ENCODE results near the gene PSMC6.

GRCh38 chr14:52738409-52738808, 31.4 kb downstream of the PSMC6 start:
- TF ChIP-seq TARDBP (IDR thresholded peaks at IDR 0.05), result no peak
- TF ChIP-seq SUZ12 (IDR thresholded peaks at IDR 0.05), result no peak
- no peak for TF ChIP-seq PKNOX1 (IDR thresholded peaks at IDR 0.05)
- TF ChIP-seq BHLHE40 (IDR thresholded peaks at IDR 0.05; ENCODE audit: borderline replicate concordance), result no peak
- no peak for TF ChIP-seq ZNF384 (IDR thresholded peaks at IDR 0.05)
- TF ChIP-seq FOXK2 (IDR thresholded peaks at IDR 0.05), result no peak
- TF ChIP-seq SP1 (IDR thresholded peaks at IDR 0.05), result no peak
- TF ChIP-seq ARNT (IDR thresholded peaks at IDR 0.05), result no peak
- no peak for TF ChIP-seq HDGF (IDR thresholded peaks at IDR 0.05; ENCODE audit: borderline replicate concordance)
- TF ChIP-seq NFRKB (IDR thresholded peaks at IDR 0.05), result no peak
- no peak for TF ChIP-seq ELF4 (IDR thresholded peaks at IDR 0.05)
- TF ChIP-seq FOXA1 (IDR thresholded peaks at IDR 0.05), result no peak
